Left ventricle myocardium superior (tissue), 1 donor: ENCODE data around the gene GRIN2A. TPM values are rescaled to one million over a fixed set of nuclear protein-coding genes. Genes with fewer than 3 reads are reported as not detected.

Source experiments
- ATAC-seq: fragments of 200-7000 bp; cut with Tn5 transposase; one replicate; pipeline ENCODE4 v1.9.1; 2020; ENCODE audit warnings: mild to moderate bottlenecking, moderate library complexity
- DNase-seq: peaks from one replicate; pipeline ENCODE4 v3.0.0-alpha.2; 2020
- intact Hi-C: fragments of 100-400 bp; cut with micrococcal nuclease; formaldehyde crosslinking; loops from one replicate; pipeline ENCODE4 v1.11.0; 2022
- total RNA-seq: library from RNA; stranded (reverse); fragmentation: NEBNext Ultra II Directional; extraction: Animal tissue kit (Norgen Biotek cat#: 25700); gene quantifications from one replicate; pipeline ENCODE4 v1.2.1, GENCODE V29; 2021
- donor health status: DM: no; HTN: yes; CAD: no; lungs with severe emphysema.

The GRIN2A gene
- total RNA-seq, 1 donor from 2014 or later = 3.6 TPM

DNA sequence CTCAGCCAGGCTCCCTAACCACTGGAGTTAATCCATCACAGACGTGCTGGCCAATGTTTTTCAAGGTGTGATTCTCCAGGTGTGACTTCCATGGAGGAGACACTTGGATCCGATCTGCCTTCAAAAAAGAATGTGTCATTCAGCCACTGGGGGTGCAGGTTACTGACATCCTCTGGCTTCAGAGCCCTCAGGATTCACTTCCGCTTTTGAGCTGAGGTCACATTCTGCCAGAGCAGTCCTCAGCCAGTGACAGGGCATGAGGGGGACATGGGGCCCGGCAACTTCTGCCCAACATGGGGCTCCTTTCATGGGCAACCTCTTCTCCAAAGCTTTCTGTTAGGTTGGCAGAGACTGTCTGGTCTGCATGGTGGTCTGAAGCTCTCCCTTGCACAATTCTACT is 81.4 kb downstream of the GRIN2A start:
- ATAC-seq (no peak), DNase-seq (no peak)
- intact Hi-C loops = no loop called here

GRCh38 chr16:10098991-10099390 is 83.2 kb downstream of the GRIN2A start:
- ATAC-seq (no peak), DNase-seq (no peak)
- intact Hi-C loops = no loop called here

GRCh38 chr16:10097271-10097670 is 85.0 kb downstream of the GRIN2A start:
- DNase-seq = no peak
- no peak for ATAC-seq
- intact Hi-C loops = no loop called here

- DNase-seq (no peak), ATAC-seq (no peak)
- intact Hi-C loops = no loop called here
These were observed 88.7 kb downstream of the GRIN2A start for GRCh38 chr16:10093576-10093975.

- intact Hi-C loops = no loop called here
- ATAC-seq (no peak), DNase-seq (no peak)
These were observed 91.4 kb downstream of the GRIN2A start for GRCh38 chr16:10090816-10091215.

DNA sequence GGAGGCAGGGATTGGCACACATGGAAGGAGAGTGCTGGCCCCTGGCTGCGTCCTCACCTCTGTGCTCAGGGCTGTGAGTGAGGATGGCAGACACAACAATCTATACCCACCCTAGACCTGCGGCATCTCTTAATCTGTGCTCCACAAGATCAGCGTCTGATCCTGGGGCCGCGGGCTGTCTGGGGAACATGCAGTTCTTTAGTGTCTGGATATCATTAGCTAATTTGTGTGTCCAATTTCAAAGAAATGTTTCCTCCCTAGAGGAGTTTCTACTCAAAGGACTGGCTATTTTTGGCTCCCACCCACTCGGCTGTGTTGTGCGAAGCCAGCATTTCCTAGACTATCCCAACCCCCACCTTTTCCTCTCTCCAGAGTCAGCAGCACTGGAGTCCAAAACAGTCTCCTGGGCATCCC is 93.8 kb downstream of the GRIN2A start:
- DNase-seq (peak; percentile 29), ATAC-seq (peak; percentile 43)
- intact Hi-C loops = no loop called here

DNA sequence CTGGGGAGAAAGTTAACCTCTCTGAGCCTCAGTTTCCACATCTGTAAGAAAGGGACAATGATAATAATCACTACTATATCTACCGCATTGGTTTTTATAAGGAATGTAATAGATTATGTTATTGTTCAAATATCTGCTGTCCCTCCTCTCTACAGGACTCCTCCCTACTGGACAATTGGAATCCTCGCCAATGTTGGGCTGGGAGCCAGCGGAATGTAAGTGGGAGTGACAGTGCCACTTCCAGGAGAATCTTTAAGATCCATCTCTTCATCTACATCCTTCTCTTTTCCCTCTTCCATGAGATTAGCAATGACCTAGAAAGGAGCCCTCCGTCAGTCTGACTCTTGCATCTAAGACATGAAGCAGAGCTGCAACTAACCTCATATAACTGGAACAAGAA is 95.1 kb downstream of the GRIN2A start:
- ATAC-seq = no peak
- intact Hi-C loops = no loop called here
- DNase-seq = no peak

DNA sequence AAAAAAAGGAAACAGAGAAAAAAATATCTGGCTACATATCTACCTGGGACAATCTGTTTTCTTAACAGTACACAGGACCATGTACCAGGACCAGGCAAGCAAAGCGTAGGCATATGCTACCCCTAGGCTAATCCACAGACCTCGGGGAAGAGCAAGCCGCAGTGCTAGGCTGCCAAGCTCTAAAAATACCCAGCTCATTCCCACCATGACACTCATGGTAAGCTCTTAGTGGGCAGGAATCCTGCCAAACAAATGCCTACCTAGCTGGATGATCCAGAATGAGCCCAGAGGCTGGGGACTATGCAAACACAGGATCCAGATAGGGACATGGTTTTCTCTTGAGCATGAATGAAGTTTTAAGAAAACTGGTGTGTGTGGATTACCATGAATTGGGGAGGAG is 95.6 kb downstream of the GRIN2A start:
- intact Hi-C loops = no loop called here
- peak; percentile 43 for DNase-seq
- ATAC-seq = peak; percentile 97

- intact Hi-C loops = no loop called here
- ATAC-seq = peak; percentile 13
- DNase-seq = no peak
These were observed 97.0 kb downstream of the GRIN2A start for GRCh38 chr16:10085078-10085798.

DNA sequence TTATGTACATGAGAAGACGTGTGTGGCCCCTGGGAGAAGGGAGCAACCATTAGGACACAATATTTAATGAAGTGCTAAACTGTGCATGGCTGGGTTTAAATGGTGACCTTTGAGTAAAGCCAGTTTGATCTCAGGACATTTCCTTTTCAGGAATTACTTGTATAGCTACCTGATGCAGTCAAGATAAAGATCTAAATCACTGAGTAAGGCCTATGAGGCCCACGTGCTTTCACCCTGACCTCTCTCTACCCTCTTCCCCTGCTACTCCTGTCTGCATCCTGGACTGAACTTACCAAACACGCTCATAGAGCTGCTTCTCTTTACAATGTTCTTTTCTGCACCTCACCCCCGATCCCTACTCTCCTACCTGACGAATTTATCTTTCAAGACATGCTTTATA is 98.9 kb downstream of the GRIN2A start:
- intact Hi-C loops = no loop called here
- DNase-seq (no peak), ATAC-seq (no peak)

GRCh38 chr16:10081201-10081940 is 100.9 kb downstream of the GRIN2A start:
- intact Hi-C loops = no loop called here
- no peak for DNase-seq
- ATAC-seq = no peak

DNA sequence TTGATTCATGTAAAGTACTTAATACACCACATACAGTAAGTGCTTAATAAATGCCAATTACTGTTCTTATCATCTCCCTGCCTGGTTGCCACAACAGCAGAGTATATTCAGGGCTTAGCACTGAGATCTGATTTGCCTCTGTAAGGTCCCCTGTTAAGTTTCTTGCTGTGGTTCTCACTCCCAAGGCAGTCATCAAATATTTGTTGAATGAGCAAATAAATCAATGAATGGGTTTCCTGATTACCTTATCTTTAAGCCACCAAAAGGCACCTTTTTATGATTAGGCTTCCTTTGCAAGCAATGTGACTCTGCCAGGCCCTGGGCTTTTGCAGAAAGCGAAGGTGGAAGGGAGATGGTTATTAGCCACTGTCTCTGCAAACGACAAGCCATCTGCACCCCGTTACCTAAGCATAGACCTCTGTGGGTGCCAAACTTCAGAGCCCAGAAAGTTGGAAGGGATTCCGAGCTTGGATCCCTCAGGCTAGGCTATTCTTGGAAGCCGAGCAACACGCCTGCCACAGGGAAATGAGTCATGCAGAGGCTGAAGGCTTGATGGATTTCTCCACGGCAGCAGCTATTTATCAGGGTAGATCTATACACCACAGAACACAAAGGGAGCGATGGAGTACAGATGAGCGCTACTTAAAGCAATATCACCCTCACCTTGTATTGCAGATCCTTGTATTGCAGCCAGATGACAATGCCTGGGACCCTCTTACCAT is 102.0 kb downstream of the GRIN2A start:
- DNase-seq (peak; percentile 43), ATAC-seq (peak; percentile 95)
- intact Hi-C loops = no loop called here

DNA sequence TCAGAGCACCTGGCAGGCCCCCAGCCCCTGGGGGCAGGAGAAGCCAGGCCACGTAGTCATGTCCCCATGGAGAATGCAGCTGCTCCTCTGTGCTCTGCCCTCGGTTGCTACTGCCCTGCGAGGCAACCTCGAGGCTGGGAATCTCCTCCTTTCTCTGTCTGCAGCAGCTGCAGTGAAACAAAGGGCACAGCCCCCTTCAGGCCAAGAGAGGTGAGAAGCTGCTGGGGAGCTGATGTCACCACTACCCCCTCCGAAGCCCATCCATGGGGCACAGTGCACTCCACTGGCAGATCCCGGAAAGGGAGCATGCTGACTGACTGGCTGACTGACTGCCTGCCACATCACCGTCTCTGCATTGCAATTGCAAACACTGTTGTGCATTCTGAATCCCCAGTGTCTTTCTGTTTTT is 103.7 kb downstream of the GRIN2A start:
- DNase-seq (no peak), ATAC-seq (no peak)
- intact Hi-C loops = no loop called here

GRCh38 chr16:10077861-10078260 is 104.4 kb downstream of the GRIN2A start:
- DNase-seq (no peak), ATAC-seq (no peak)
- intact Hi-C loops = no loop called here

DNA sequence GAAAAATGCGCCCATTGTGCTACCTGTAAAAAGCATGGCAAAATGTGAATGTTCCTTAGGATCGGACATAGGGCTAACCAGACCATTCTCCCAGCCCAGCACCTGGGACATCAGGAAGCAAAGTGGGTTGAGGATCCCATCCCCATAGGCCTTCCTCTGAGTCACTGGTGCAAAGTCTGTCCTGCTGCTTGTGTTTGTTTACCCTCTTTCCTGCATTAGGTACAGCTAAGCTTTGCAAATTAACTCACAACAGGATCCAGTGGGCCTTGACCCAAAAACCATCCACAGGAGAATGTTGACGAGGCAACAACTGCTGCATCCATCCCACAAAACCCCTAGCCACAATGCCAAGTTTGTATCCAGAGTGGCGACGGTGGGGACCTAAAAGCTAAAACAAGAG is 106.2 kb downstream of the GRIN2A start:
- intact Hi-C loops = no loop called here
- ATAC-seq = no peak
- DNase-seq = no peak

- ATAC-seq (no peak), DNase-seq (no peak)
- intact Hi-C loops = no loop called here
These were observed 111.6 kb downstream of the GRIN2A start for GRCh38 chr16:10070591-10070990.

DNA sequence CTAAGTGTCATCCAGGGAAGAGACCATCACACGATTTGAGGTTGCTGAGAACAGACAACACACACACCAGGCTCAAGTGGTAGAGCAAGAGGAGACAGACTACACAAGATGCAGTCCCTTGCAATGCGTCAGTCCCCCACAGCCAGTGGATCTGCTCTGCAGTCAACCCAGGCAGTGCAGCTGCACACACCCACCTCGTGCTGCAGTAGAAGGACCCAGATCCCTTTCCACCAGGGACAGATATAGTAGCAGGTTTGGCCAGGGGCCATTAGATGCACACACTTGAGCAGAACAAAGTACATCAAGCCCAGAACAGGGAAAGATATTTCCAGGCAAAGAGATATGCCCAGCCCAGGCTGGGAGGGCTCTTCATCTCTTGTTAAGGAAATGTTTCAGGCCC is 112.9 kb downstream of the GRIN2A start:
- DNase-seq (peak; percentile 75), ATAC-seq (peak; percentile 99)
- intact Hi-C loops = no loop called here

GRCh38 chr16:10067835-10068234 is 114.4 kb downstream of the GRIN2A start:
- ATAC-seq = no peak
- intact Hi-C loops = no loop called here

DNA sequence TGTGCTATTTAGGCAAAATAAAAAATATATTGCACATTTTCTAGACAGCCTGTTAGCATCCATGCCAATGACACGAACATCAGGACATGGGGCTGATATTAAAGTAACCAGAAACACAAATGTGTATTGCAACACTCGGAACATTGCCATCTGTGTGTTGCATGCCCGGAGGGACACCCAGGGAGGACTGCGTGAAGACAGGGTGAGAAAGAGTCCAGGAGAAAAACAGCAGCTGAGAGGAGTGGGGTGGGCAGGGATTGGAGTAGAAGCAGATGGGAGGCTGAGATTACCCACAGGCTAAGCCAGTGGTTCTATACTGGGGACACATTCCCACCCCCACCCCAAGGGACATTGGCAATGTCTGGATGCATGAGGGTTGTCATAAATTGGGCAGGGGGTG is 114.8 kb downstream of the GRIN2A start:
- ATAC-seq = no peak
- intact Hi-C loops = no loop called here
- DNase-seq = no peak

More at GRCh38 chr16:10067835-10068234, 114.4 kb downstream of the GRIN2A start:
- DNase-seq = no peak

GRCh38 chr16:10065019-10065418 is 117.2 kb downstream of the GRIN2A start:
- DNase-seq (no peak), ATAC-seq (no peak)
- intact Hi-C loops = no loop called here
